ENCODE results near the gene CIZ1. TPM values are rescaled to one million over a fixed set of nuclear protein-coding genes. Genes with fewer than 3 reads are reported as not detected.
"Not testable (repeated sequence)": the region's sequence is repeated elsewhere in the genome, so short reads cannot be mapped to it uniquely, and the experiment has no call there.

The CIZ1 gene
- total RNA-seq, 1 donor from 2014 or later: 134 TPM

DNA sequence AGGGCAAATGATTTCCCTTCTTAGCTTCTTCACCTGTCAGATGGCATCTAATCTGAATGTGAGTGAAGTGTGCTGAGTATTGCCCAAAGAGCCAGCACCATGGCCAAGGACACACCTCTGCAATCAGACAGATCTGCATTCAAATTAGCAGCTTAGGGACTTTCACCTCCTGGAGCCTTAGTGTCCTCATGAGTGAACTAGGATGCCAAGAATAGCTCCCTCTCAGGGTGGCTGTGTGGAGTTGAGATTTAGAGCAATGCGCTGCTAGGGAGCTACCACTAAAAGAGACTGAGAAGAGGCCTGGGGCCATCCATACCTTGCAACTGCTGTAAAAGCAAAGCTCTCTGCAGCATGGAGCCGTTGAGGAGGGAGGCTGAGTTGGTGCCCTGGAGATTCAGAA is 1.4 kb downstream of the CIZ1 start:
- no peak for DNase-seq (ENCODE audit: low spot score)

DNA sequence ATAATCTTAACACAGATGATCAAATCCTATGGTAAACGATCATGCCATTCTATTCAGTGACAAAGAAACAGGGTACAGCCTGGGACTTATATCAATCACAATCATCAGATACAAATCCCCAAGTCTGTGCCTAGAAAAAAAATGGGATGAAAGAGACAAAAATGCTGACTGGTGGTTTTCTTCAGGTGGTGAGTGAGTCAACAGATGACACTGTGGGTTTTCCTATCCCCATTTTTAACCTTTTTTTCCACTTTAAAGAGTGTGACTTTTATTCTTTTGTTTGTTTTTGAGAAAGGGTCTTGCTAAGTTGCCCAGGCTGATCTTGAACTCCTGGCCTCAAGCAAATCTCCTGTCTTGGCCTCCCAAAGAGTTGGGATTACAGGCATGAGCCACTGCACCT is 3.2 kb downstream of the CIZ1 start:
- no peak for DNase-seq (ENCODE audit: low spot score)

DNA sequence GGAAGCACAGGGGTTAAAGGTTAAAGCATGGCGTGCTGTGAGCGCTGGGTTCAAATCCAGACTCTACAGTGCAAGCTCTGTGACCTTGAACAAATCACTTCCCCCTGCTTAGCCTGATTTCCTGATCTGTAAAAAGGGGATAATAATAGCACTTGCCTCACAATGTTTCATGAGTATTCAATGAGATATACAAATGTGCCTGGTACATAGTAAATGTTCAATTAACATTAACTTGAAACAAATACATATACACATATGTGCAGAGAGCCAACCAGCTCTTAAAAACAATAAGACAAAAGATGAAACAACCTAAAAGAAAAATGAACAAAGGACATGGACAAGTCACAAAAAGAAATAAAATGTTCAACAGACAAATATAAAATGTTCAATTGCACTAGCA is 4.0 kb downstream of the CIZ1 start:
- no peak for DNase-seq (ENCODE audit: low spot score)

DNA sequence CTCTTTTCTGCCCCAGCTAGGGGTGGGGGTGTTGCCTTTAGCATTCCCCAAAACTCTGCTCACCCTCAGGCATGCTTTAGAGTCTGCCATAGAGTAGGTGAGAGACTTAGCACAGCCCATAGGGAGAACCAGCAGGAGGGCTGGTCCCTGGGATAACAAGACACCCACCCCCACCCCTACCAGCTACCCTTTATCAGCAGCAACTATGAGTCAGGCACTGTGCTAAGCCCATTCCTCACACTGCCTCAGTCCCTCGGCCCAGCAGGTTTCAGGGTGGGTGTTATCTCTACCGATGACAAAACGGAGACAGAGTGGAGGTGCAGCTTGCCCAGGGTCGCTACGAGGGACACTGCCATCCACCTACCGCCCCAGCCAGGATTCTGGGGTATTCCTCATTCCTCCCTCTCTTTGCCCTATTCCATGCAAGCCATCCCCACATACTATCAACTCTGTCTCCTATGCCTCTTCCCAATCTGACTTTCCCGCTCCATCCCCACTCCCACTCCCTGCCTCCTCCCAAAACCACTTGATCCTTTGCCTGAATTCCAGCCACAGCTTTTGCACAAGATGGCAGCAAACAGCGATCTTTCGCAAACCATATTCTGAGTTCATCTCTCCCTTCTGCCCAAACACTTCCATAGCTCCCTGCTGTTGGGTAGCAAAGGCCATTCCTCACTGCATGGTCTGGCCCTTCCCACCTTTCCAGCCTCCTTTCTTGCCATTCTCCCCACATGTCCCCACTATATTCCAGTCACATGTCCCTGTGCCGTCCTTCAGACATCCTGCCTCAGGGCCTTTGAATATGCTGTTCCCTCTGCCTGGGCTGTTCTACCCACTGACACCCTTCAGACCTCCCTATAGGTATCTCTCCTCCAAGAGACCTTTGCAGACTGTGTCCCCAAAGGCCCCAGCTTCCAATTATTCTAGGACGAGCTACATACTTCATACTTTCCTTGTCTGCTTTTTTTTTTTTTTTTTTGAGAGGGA is 5.1 kb downstream of the CIZ1 start:
- no peak for DNase-seq (ENCODE audit: low spot score)

DNA sequence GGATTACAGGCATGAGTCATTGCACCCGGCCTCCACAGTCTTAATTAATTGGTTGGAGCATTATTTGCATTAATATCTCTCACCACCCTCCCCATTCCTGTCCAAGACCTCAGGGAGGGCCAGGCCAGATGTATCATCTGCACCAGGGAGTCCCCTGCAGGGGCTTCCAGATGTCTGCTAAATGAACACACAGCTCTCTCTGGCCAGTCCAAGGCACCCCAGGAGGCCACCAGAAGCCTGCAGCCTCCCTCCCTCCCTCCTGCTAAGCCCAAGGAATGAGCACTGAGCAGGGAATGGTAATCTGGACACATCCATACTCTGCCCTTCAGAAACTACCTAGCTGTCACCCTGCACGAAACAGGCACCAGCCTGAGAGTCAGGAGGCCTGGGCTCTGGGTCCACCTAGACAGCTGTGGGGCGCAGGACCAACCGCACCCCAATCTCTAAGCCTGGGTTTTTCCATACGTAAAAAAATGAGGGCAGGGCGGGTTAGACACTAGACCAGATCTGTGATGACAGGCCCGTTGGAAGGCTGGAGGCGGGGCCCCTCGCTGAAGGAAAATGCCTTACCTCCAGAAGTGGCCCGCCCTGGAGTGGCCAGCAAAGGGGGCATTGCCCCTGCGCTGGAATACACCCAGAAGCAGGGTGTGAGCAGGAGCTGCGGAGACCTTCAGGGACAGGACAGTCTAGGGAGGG is 8.3 kb downstream of the CIZ1 start:
- DNase-seq (ENCODE audit: low spot score): no peak

DNA sequence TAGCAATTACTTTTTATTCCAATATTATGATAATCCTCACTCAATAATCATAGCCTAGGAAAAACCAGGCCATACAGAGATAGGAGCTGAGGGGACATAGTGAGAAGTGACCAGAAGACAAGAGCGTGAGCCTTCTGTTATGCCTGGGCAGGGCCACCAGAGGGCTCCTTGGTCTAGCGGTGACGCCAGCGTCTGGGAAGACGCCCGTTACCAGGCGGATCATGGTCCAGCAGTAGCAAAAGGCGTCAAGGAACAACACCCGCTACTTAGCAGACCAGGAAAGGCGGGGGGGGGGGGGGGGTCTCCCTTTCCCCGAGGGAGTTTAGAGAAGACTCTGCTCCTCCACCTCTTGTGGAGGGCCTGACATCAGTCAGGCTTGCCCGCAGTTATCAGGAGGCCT is 9.9 kb downstream of the CIZ1 start:
- not testable (repeated sequence) for DNase-seq (ENCODE audit: low spot score)

DNA sequence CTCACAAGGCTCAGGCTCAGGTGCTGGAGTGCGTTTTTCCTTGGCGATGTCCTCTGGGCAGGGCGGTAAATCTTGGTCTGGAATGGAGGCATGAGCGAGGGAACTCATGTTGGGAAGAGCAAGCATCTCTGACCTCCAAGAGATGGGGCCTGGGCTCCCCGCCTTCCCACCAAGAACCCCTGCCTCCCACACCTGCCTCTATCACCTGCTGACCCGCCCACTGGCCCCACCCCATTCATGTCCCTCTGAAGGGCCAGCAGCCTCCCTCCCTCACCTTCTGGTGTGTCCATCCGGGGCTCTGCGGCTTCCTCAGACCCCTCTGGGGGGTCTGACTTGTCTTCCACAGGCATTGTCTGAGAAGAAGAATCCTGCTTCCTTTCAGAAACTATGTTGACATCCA is 10.9 kb downstream of the CIZ1 start:
- DNase-seq (ENCODE audit: low spot score): no peak

DNA sequence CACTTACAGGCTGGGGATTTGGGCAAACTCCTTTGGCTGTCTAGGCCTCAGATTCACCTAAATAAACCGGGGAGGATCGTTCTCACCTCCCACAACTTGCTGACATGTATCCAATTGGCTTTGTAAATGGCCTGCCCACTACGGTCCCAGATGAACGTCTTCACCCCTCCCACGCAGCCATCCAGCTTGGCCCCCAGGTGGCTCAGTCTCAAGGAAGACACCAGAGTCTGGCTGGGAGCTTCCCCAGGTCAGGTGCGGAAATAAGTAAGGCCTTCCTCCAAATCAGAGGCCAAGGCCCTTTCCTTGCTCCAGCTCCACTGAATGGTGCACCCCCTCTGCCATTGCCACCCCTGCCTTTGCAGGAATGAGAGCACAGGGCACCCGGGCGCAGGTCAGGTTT is 11.4 kb downstream of the CIZ1 start:
- DNase-seq (ENCODE audit: low spot score): no peak

DNA sequence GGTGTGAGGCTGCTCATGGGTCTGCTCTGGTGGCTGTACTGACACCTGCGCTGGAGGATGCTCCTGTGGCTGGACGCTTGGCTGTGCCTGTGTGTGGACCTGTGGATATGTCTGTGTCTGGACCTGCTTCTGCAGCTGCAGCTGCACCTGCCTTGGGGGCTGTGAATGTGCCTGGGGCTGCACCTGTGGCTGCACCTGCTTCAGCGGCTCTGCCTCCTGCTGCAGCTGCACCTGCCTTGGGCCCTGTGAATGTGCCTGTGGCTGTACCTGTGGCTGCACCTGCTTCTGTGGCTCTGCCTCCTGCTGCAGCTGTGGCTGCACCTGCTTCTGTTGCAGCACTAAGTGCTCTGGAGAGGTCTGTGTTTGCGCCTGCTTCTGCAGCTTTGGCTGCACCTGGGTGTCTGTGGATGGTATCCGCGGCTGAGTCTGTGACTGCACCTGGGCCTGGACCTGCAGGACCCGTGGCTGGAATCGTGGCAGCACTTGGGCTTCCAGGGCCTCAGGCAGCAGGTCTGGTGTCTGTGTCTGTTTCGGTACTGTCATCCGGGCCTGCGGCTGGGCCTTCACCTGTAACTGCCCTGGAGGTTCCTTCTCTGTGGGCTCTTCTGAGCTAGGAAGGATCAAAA is 12.5 kb downstream of the CIZ1 start:
- no peak for DNase-seq (ENCODE audit: low spot score)

DNA sequence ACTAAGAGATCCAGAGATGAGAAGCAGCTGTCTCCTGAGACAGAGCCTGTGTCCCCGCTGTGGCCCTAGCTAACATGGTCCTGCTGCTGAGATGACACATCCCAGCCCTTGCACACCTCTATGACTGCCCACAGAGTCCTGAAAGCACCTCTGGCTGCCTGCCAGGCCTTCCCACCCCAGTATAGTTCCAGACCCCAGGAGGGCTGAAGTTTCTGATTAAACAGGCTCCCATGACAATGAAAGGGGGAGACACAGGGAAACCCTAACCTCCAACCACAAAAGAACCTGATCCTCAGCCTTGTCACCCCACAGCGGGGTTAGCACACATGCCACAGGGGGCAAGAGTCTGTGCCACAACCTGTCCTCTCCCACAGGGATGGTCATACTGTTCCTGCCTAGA is 15.6 kb downstream of the CIZ1 start:
- DNase-seq (ENCODE audit: low spot score): no peak

DNA sequence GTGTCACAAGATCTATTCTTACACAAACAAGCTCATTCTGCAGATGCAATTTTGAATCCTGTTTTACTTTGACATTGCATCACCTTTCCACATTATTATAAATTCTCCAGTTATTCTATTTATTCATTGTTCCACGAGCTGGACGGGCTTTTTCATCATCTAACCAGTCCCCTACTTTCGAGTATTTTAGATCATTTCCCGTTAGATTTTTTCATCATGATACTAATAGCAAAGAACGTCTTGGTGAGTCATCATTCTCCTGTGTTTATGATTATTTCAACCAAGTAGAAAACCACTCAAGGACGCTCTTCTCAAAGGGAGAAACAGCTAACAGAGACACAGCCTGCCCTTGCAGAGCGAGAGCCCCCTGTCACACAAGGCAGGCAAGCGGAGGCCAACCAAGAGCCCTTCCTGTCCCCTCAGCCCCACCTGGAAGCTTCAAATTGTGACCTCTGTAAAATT is 16.2 kb downstream of the CIZ1 start:
- no peak for DNase-seq (ENCODE audit: low spot score)

DNA sequence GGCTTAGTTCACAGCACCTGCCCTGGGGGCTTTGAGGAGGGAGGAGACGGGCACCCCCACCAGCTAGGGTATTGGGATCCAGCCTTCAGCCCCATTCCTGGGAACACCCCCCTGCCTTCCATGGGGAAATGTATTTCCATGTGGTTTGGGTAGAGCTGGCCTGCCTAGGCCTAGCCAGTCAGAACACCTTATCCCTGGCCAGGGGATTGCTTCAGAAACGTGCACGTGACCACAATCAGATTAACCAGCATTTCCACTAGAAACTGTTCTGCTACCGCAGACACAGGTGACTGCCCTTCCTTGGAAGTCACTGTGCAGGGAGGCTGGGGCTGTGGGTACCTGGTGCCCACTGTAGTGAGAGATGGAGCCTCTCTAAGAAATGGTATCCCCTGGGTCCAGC is 17.3 kb downstream of the CIZ1 start:
- DNase-seq (ENCODE audit: low spot score): no peak

DNA sequence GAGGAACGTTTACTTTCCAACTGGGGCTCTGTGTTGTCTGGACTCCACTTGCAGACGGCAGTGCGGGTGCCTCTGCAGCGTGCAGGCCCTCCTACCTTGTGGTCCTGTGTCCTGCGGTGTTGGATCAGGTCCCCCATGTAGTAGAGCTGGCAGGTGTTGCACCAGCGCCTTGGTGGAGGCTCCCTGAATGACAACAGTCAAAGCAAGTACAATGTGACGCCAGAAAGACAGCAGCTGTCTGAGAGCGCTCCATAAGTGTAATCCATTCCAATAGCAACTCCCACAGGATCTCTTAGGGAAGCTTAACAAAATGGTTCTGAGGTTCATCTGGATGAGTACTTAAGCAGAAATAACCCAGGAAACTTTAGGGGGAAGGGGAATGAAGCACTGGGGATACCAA is 21.4 kb downstream of the CIZ1 start:
- no peak for DNase-seq (ENCODE audit: low spot score)

DNA sequence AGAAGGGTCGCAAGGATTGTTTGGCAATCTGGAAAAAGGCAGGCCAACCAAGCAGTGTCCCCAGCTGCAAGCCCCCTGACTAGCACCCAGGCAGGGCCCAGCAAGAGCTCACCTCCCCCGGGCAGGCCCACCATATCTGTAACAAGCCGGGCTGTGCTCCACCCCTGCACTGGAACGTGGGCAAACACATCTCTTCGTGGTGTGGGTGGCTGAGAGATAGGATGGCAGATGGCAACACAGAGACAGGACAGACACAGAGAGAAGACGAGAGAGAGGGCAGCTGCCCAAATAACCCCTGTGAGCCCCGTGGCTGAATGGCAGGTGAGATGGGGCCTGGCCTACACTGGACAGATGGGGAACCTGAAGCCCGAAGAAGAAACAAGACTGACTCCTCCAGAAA is 21.9 kb downstream of the CIZ1 start:
- no peak for DNase-seq (ENCODE audit: low spot score)

DNA sequence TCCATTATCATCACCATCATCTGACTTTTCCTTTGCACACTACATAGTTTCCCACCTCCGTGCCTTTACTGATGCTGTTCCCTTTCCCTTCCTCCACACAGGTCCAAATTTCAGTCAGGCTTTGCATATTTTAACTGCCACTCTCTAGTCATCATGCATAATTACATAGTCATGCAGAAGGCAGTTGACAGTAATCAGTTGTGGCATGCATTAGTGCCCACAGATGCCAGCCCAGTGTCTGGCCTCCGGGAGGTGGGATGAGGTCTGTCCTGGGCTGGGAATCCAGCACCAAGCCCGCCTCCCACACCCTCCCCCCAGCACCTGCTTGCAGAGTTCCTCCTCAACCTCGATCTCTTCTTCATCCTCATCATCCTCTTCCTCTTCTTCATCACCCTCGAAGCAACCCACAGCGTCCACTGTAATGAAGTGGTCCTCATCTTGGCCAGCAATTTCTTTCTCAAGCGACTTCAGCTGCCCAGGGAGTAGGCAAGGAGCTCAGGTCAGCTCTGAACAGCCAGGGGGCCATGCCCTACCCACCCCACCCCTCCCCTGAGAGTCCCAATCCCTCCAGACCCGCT is 22.6 kb downstream of the CIZ1 start:
- DNase-seq (ENCODE audit: low spot score): no peak

DNA sequence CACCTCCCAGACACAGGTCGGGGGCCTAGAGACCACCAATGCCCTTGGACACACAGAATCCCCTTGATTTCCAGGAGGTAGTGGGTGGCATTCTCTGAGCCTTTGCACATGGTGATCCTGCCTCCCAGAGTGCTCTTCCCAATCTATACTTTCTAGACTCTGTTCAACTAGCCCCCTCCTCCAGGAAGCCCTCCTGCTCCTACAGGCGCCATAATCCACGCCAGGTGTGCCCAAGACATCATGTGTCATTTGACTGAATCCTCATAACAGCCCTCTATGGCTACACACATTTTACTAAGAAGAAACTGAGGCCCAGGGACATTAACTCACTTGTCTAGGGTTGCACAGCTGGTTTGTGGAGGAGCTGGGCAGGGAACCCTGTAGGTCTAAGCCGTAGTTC is 24.2 kb downstream of the CIZ1 start:
- no peak for DNase-seq (ENCODE audit: low spot score)

DNA sequence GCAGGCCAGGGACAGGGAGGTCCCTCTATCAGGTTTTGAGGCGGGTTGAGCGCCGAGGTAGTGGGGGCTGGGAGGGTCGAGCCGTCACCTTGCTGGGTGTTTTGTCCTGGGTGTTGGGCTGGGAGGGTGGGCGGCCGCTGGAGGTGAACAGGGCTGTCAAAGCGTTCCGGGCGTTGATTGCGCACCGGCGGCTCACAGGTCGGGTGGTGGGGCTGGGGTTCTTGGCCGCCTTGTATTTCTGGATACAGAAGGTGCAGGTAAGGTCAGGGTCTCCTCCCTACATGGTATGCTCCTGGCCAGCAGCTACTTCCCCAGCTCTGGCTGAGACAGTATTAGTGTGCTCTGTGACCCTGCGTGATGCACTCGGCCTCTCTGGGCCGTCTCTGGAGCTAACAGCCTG is 25.2 kb downstream of the CIZ1 start:
- no peak for DNase-seq (ENCODE audit: low spot score)

DNA sequence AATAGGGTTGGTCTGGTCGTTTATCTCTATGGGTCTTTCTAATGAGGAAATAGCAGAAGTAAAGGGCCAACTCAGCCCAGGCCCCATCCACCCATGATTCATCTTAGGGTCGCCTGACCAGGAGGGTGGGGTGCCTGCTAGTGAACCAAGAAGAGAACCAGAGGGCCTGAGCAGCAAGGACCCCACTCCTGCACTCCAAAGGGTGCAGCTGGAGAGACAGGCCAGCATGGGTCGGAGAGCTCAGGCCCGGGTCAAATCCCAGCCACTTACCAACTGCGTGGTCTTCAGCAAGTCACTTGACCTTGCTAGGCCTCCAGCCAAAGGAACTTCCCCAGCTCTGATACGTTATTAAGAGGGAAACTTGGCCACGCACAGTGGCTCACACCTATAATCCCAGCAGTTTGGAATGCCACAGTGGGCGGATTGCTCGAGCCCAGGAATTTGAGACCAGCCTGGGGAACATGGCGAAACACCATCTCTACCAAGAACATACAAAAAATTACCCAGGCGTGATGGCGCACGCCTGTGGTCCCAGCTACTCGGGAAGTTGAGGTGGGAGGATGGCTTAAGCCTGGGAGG is 27.0 kb downstream of the CIZ1 start:
- no peak for DNase-seq (ENCODE audit: low spot score)

DNA sequence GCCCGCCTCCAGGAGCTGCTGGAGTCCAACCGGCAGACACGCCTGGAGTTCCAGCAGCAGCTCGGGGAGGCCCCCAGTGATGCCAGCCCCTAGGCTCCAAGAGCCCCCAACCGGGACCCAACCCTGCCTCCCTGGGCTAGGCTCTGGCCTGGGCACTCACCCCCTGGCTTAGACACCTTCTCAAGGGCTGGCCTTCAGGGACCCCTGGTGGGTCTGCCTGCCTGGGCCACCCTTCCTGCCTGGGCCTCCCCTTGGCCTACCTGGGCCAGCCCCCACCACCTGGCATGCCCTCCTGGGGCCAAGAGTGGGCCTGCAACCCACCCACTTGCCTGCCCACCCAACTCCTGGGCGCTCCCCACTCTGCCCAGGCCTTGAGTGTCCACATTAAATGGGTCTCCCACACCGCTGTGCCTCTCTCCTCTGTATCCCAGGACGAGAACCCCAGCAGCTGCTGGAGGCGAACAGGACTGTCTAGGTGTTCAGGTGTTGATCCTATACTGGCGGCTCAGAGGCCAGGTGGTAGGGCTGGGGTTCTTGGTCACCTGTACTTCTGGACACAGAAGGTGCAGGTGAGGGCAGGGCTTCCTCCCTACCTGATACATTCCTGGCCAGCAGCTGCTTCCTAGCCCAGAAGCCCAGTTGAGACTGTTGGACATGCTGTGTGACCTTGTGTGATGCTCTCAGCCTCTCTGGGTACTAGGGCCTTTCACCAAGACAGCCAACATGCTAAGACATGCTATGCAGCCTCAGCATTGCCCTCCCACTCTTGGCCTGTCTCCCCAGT is 27.7 kb downstream of the CIZ1 start:
- no peak for DNase-seq (ENCODE audit: low spot score)

DNA sequence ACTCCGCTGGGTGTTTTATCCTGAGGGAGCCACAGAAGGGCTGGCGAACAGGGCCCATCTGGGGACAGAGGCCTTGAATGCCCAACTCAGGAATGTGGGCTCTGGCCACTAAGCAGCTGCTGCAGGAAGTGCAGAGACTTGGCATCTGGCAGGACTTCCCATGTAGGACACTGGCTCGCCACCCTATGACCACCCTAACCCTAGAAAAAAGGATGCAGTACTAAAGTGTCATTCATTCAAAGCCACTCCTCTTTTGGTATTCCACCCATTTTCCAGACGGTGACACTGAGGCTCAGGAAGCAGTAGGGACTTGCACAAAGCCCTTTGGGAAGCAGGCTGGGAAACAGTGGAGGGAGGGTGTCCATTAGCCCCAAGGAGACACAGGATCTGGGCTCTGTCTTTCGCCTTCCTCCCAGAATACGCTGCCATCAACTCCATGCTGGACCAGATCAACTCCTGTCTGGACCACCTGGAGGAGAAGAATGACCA is 28.3 kb downstream of the CIZ1 start:
- no peak for DNase-seq (ENCODE audit: low spot score)
